IMR-90 (cell line): ENCODE results near the gene ECI2. TPM values are rescaled to one million over a fixed set of nuclear protein-coding genes. Genes with fewer than 3 reads are reported as not detected.

ENCODE experiments used
- ATAC-seq: fragments of 200-7000 bp; cut with Tn5 transposase; 2 replicates; pipeline ENCODE4 v1.9.1; 2020; ENCODE audit warnings: low read depth, mild to moderate bottlenecking, moderate library complexity
- BruUV-seq: library from RNA; stranded (reverse); fragments of 400-500 nt; replicated peaks from 2 replicates; lab custom pipeline; 2021; lab: Mats Ljungman, UMichigan
- CTCF ChIA-PET: fragments of 300-600 bp; formaldehyde crosslinking; extraction: SDS; loops from one replicate; lab custom pipeline; 2021; ENCODE audit warnings: antibody characterized with exemption; lab: Yijun Ruan, JAX
- POLR2A ChIA-PET: fragments of 300-600 bp; sonication (Branson Sonifier 250); formaldehyde crosslinking; loops from one replicate; lab custom pipeline; 2022; ENCODE audit warnings: antibody characterized with exemption; ENCODE audit not compliant: unreplicated experiment; lab: Charles Lee
- DNase-seq: peaks from one replicate; pipeline ENCODE4 v3.0.0; 2013
- H2AFZ ChIP-seq: replicated peaks from 2 replicates; pipeline ENCODE3; 2013; ENCODE audit warnings: low read length, mild to moderate bottlenecking; ENCODE audit not compliant: poor library complexity
- H2AK5ac ChIP-seq: 2 replicates; pipeline ENCODE4 v1.6.1; 2013; ENCODE audit warnings: low read depth, low read length, inconsistent platforms
- H2AK9ac ChIP-seq: replicated peaks from 2 replicates; pipeline ENCODE3; 2013; ENCODE audit warnings: mild to moderate bottlenecking, low read depth, low read length, moderate library complexity; ENCODE audit not compliant: poor library complexity
- H2BK120ac ChIP-seq: 2 replicates; pipeline ENCODE4 v1.6.1; 2013; ENCODE audit warnings: low read depth, low read length, inconsistent platforms
- H2BK15ac ChIP-seq: 3 replicates; pipeline ENCODE4 v1.6.1; 2013; ENCODE audit warnings: low read depth, low read length, inconsistent platforms
- H2BK20ac ChIP-seq: 2 replicates; pipeline ENCODE4 v1.6.1; 2013; ENCODE audit warnings: low read depth, mild to moderate bottlenecking, inconsistent platforms, low read length, moderate library complexity
- H2BK5ac ChIP-seq: 2 replicates; pipeline ENCODE4 v1.6.1; 2013; ENCODE audit warnings: mild to moderate bottlenecking, low read depth, low read length, inconsistent platforms; ENCODE audit not compliant: poor library complexity, severe bottlenecking
- H3K14ac ChIP-seq: replicated peaks from 2 replicates; pipeline ENCODE4 v1.6.1; 2013; ENCODE audit warnings: low read depth, low read length, inconsistent platforms
- H3K18ac ChIP-seq: 2 replicates; pipeline ENCODE4 v1.6.1; 2013; ENCODE audit warnings: low read depth, low read length, control low read depth
- H3K23ac ChIP-seq: 2 replicates; pipeline ENCODE4 v1.6.1; 2013; ENCODE audit warnings: low read depth, low read length, inconsistent platforms
- H3K27ac ChIP-seq: 2 replicates; pipeline ENCODE4 v1.5.1; 2013; ENCODE audit warnings: mild to moderate bottlenecking, control low read depth, low read length; ENCODE audit not compliant: insufficient read depth
- H3K27me3 ChIP-seq: 2 replicates; pipeline ENCODE4 v1.6.1; 2013; ENCODE audit warnings: low read length; ENCODE audit not compliant: control insufficient read depth, insufficient read depth
- H3K36me3 ChIP-seq: 2 replicates; pipeline ENCODE4 v1.6.1; 2013; ENCODE audit warnings: low read length, mixed read lengths; ENCODE audit not compliant: control insufficient read depth, insufficient read depth
- H3K4ac ChIP-seq: 2 replicates; pipeline ENCODE4 v1.6.1; 2013; ENCODE audit warnings: low read depth, low read length, inconsistent platforms
- H3K4me1 ChIP-seq: 2 replicates; pipeline ENCODE4 v1.6.1; 2013; ENCODE audit warnings: low read length, mixed read lengths; ENCODE audit not compliant: control insufficient read depth, insufficient read depth
- H3K4me2 ChIP-seq: 2 replicates; pipeline ENCODE4 v1.6.1; 2013; ENCODE audit warnings: low read depth, mild to moderate bottlenecking, control low read depth, low read length, moderate library complexity
- H3K4me3 ChIP-seq: 2 replicates; pipeline ENCODE4 v1.5.1; 2013; ENCODE audit warnings: low read depth, mild to moderate bottlenecking, control low read depth, low read length, moderate library complexity; ENCODE audit not compliant: insufficient read depth
- H3K56ac ChIP-seq: 2 replicates; pipeline ENCODE4 v1.6.1; 2013; ENCODE audit warnings: low read length, inconsistent platforms; ENCODE audit not compliant: insufficient read depth; ENCODE audit errors: extremely low read depth
- H3K79me1 ChIP-seq, 2 experiments: 2 replicates each; pipeline ENCODE4 v1.6.1; 2013; ENCODE audit warnings: low read length in 2 of 2, inconsistent platforms in 1 of 2, low read depth in 1 of 2
- H3K9ac ChIP-seq: 2 replicates; pipeline ENCODE4 v1.6.1; 2013; ENCODE audit warnings: low read depth, low read length, control low read depth
- H3K9me1 ChIP-seq: 2 replicates; pipeline ENCODE4 v1.6.1; 2013; ENCODE audit warnings: low read length, inconsistent platforms; ENCODE audit not compliant: insufficient read depth
- H3K9me3 ChIP-seq: 2 replicates; pipeline ENCODE4 v1.6.1; 2013; ENCODE audit warnings: low read length; ENCODE audit not compliant: control insufficient read depth, insufficient read depth
- H4K20me1 ChIP-seq: 2 replicates; pipeline ENCODE4 v1.6.1; 2013; ENCODE audit warnings: low read length, inconsistent platforms; ENCODE audit not compliant: insufficient read depth
- H4K5ac ChIP-seq: 2 replicates; pipeline ENCODE4 v1.6.1; 2013; ENCODE audit warnings: mild to moderate bottlenecking, low read depth, low read length, control low read depth
- H4K8ac ChIP-seq, 2 experiments: 2 replicates each; pipeline ENCODE4 v1.6.1; 2013; ENCODE audit warnings: low read depth in 2 of 2, low read length in 2 of 2, control low read depth in 1 of 2, inconsistent platforms in 1 of 2
- H4K91ac ChIP-seq: 2 replicates; pipeline ENCODE4 v1.6.1; 2013; ENCODE audit warnings: low read depth, low read length, inconsistent platforms; ENCODE audit not compliant: insufficient read depth
- FOS ChIP-seq: fragments of 150-350 bp; IDR thresholded peaks from 2 replicates; pipeline ENCODE4 v1.6.1; 2016; ENCODE audit warnings: low read depth, low read length
- MAFK ChIP-seq: IDR thresholded peaks from 2 replicates; pipeline ENCODE4 v1.6.1; 2012; ENCODE audit warnings: low read depth, low read length, improper control_type of control experiment
- MAZ ChIP-seq: IDR thresholded peaks from 2 replicates; pipeline ENCODE4 v1.6.1; 2012; ENCODE audit warnings: low read depth, mild to moderate bottlenecking, low read length, improper control_type of control experiment, moderate library complexity, borderline replicate concordance
- NFE2L2 ChIP-seq: fragments of 150-350 bp; IDR thresholded peaks from 2 replicates; pipeline ENCODE4 v1.6.1; 2016; ENCODE audit warnings: low read depth, mild to moderate bottlenecking, low read length
- POLR2A ChIP-seq: IDR thresholded peaks from 2 replicates; pipeline ENCODE4 v1.6.1; 2012; ENCODE audit warnings: mild to moderate bottlenecking, low read depth, low read length
- RAD21 ChIP-seq: IDR thresholded peaks from 2 replicates; pipeline ENCODE4 v1.6.1; 2012; ENCODE audit warnings: low read length, improper control_type of control experiment
- SMC3 ChIP-seq: fragments of 150-350 bp; IDR thresholded peaks from 2 replicates; pipeline ENCODE4 v1.6.1; 2016; ENCODE audit warnings: low read depth, mild to moderate bottlenecking, antibody characterized with exemption, low read length, moderate library complexity
- WGBS, 2 experiments: methylation state at CpG; one replicate each; pipeline versions ENCODE4 v1.1.5 to v1.1.7; 2013; ENCODE audit warnings: missing lambda C conversion rate in 2 of 2; ENCODE audit not compliant: insufficient read length in 1 of 2; ENCODE audit errors: extremely low coverage in 2 of 2; 5-methylcytosine and 5-hydroxymethylcytosine counted together
- dilution Hi-C: fragments of 300-500 bp; cut with HindIII; formaldehyde crosslinking; loops from one replicate; pipeline ENCODE4 v1.14.3; 2018; ENCODE audit warnings: low sequenced_read_pairs; ENCODE audit not compliant: unreplicated experiment
- in situ Hi-C: fragments of 300-500 bp; cut with MboI; formaldehyde crosslinking; loops from 3 replicates; pipeline ENCODE4 v1.14.3; 2019; ENCODE audit warnings: low sequenced_read_pairs, inconsistent platforms, mixed read lengths
- intact Hi-C: fragments of 100-400 bp; cut with micrococcal nuclease; formaldehyde crosslinking; loops from 2 replicates; pipeline ENCODE4 v1.10.0; 2022
- polyA plus RNA-seq, 3 experiments: library from polyadenylated mRNA; depleted of rRNA; stranded (reverse); fragments of >200 nt; gene quantifications; 2 replicates each; pipeline ENCODE4 v1.2.3, GENCODE V29; 2012; ENCODE audit warnings: low replicate concordance in 1 of 3
- total RNA-seq: library from RNA; depleted of rRNA; stranded (reverse); fragments of >200 nt; gene quantifications from 2 replicates; pipeline ENCODE4 v1.2.3, GENCODE V29; 2012
- TF ChIP-seq, protein P1 (sequence below): conservative IDR thresholded peaks from 2 replicates; pipeline ENCODE4 v1.5.1; 2012; ENCODE audit warnings: mild to moderate bottlenecking, low read depth, low read length, improper control_type of control experiment
- TF ChIP-seq, protein P2 (sequence below): fragments of 150-350 bp; IDR thresholded peaks from 2 replicates; pipeline ENCODE4 v1.6.1; 2016; ENCODE audit warnings: low read depth, mild to moderate bottlenecking, low read length, moderate library complexity, borderline replicate concordance

ECI2 gene
- total and polyA plus RNA-seq, 2 of the 4 experiments (the other 2 are of a cell fraction) = 64.1 to 152 TPM

DNA sequence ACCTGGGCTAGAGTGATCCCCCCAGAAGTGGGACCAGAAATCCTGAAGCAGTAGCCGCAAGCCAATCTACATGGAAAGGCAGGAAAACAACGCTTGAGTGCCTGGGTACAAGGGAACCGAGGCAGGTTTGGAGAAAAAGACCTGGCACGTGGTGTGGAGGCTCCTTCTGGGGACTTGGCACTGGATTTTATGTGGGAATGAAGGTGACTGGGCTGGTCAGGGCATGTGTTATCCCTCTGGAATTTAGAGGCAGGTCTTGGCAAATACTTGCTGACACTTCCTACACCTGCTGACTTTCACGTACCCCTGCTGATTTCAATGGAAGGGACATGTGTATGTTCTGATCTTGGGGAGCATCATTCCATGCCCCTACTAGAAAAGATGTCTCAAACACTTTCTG lies 31.4 kb downstream of the ECI2 start:
- no peak overlapping the region for H3K18ac ChIP-seq
- no peak overlapping the region for H3K9ac ChIP-seq
- ChIA-PET POLR2A (no interaction called here), CTCF (no interaction called here)
- H2BK5ac ChIP-seq = no peak overlapping the region
- intact Hi-C loops (no loop called here), in situ Hi-C loops (no loop called here), dilution Hi-C loops (no loop called here)
- H4K20me1 ChIP-seq = no peaks in the 10 kb centered on the region; the same call in 1 of the 2 replicates
- H2AFZ ChIP-seq = no peak overlapping the region
- H3K4me2 ChIP-seq = no peak overlapping the region
- no peak overlapping the region for H2BK120ac ChIP-seq
- no peak overlapping the region for H3K27ac ChIP-seq
- H3K36me3 ChIP-seq = no peaks in the 10 kb centered on the region
- DNase-seq (no peak), ATAC-seq (no peak)
- no peaks in the 10 kb centered on the region for H3K79me1 ChIP-seq
- no peak overlapping the region for H2BK20ac ChIP-seq
- H4K8ac ChIP-seq = no peak overlapping the region
- H4K5ac ChIP-seq = no peak overlapping the region
- no peak overlapping the region for H2BK15ac ChIP-seq
- H3K4ac ChIP-seq = no peak overlapping the region
- no peaks in the 10 kb centered on the region for H3K9me1 ChIP-seq
- H4K91ac ChIP-seq = no peak overlapping the region
- H3K4me3 ChIP-seq = no peak overlapping the region
- H2AK9ac ChIP-seq = no peak overlapping the region
- WGBS, 2 experiments = 90% methylated on average over 2 of the region's 5 CpGs; no CpG with 5 or more reads in 1 of the 2 experiments
- H3K27me3 ChIP-seq = peaks cover 33% of the 10 kb centered on the region
- BruUV-seq = no TSS peak
- H3K23ac ChIP-seq = no peak overlapping the region
- no peaks in the 10 kb centered on the region for H3K9me3 ChIP-seq
- no peak overlapping the region for H3K14ac ChIP-seq
- no peak overlapping the region for H3K56ac ChIP-seq
- no peaks in the 10 kb centered on the region for H3K4me1 ChIP-seq
- no peak for TF ChIP-seq MAFK
- TF ChIP-seq, protein P1, sequence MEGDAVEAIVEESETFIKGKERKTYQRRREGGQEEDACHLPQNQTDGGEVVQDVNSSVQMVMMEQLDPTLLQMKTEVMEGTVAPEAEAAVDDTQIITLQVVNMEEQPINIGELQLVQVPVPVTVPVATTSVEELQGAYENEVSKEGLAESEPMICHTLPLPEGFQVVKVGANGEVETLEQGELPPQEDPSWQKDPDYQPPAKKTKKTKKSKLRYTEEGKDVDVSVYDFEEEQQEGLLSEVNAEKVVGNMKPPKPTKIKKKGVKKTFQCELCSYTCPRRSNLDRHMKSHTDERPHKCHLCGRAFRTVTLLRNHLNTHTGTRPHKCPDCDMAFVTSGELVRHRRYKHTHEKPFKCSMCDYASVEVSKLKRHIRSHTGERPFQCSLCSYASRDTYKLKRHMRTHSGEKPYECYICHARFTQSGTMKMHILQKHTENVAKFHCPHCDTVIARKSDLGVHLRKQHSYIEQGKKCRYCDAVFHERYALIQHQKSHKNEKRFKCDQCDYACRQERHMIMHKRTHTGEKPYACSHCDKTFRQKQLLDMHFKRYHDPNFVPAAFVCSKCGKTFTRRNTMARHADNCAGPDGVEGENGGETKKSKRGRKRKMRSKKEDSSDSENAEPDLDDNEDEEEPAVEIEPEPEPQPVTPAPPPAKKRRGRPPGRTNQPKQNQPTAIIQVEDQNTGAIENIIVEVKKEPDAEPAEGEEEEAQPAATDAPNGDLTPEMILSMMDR = no peak
- TF ChIP-seq MAZ = no peak
- TF ChIP-seq FOS = no peak
- no peak for TF ChIP-seq POLR2A
- no peak for TF ChIP-seq SMC3
- no peak for TF ChIP-seq NFE2L2
- TF ChIP-seq RAD21 = no peak
- TF ChIP-seq, protein P2, sequence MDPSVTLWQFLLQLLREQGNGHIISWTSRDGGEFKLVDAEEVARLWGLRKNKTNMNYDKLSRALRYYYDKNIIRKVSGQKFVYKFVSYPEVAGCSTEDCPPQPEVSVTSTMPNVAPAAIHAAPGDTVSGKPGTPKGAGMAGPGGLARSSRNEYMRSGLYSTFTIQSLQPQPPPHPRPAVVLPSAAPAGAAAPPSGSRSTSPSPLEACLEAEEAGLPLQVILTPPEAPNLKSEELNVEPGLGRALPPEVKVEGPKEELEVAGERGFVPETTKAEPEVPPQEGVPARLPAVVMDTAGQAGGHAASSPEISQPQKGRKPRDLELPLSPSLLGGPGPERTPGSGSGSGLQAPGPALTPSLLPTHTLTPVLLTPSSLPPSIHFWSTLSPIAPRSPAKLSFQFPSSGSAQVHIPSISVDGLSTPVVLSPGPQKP = no peak
- no peak overlapping the region for H2AK5ac ChIP-seq
